Vagina (tissue), 2 donors: ENCODE measurements around the gene GATD1.

Source experiments
- POLR2A ChIP-seq, 2 donors: fragments of 450-650 bp; IDR thresholded peaks; one replicate each; pipeline ENCODE4 v1.6.1; 2017; ENCODE audit warnings: antibody characterized with exemption in 2 of 2, mild to moderate bottlenecking in 2 of 2, moderate library complexity in 2 of 2
- POLR2AphosphoS5 ChIP-seq, 2 donors: sonication (generic); formaldehyde crosslinking; IDR thresholded peaks; one replicate each; pipeline ENCODE4 v1.9.0; 2017; ENCODE audit warnings: antibody characterized with exemption in 2 of 2, mild to moderate bottlenecking in 2 of 2, low read depth in 1 of 2; ENCODE audit not compliant: insufficient read depth in 1 of 2
- TF ChIP-seq, protein P1 (sequence below), 3 experiments: fragments of 450-650 bp in 2 of 3; fragments of 200-600 bp in 1 of 3; sonication (generic) in 1 of 3; IDR thresholded peaks; one replicate each; pipeline ENCODE4 v1.5.1; 2017 to 2019; ENCODE audit warnings: antibody characterized with exemption in 3 of 3, mild to moderate bottlenecking in 2 of 3, moderate library complexity in 2 of 3

DNA sequence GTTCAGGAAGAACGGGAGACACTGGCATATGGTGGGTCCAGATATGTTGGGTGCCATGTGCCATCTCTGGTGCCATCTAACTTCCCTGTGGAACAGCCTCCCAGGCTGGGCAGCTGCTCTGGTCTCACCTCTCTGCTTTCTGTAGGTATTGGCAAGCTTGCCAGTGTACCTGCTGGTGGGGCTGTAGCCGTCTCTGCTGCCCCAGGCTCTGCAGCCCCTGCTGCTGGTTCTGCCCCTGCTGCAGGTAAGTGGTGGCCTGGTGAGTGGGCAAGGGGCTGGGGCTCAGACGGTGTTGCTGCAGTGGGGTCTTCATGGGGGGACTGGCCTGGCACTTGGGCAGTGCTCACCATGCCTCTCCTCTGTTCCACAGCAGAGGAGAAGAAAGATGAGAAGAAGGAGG is 35.1 kb upstream of the GATD1 start:
- no peak for TF ChIP-seq POLR2A (IDR thresholded peaks at IDR 0.05)
- no peak for TF ChIP-seq POLR2AphosphoS5 (IDR thresholded peaks at IDR 0.05; ENCODE audit: insufficient read depth in 1 of 2, low read depth in 1 of 2)
- TF ChIP-seq, protein P1, sequence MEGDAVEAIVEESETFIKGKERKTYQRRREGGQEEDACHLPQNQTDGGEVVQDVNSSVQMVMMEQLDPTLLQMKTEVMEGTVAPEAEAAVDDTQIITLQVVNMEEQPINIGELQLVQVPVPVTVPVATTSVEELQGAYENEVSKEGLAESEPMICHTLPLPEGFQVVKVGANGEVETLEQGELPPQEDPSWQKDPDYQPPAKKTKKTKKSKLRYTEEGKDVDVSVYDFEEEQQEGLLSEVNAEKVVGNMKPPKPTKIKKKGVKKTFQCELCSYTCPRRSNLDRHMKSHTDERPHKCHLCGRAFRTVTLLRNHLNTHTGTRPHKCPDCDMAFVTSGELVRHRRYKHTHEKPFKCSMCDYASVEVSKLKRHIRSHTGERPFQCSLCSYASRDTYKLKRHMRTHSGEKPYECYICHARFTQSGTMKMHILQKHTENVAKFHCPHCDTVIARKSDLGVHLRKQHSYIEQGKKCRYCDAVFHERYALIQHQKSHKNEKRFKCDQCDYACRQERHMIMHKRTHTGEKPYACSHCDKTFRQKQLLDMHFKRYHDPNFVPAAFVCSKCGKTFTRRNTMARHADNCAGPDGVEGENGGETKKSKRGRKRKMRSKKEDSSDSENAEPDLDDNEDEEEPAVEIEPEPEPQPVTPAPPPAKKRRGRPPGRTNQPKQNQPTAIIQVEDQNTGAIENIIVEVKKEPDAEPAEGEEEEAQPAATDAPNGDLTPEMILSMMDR (IDR thresholded peaks at IDR 0.05), result no peak
